ENCODE results near the gene LRRC61.

LRRC61 gene

GRCh38 chr7:150335108-150335773 lies 12.1 kb downstream of the LRRC61 start:
- no peaks in the 10 kb centered on the region for H4K20me1 ChIP-seq (ENCODE audit: insufficient read depth)
- no peaks in the 10 kb centered on the region for H3K4me1 ChIP-seq (ENCODE audit: low read depth, poor library complexity, severe bottlenecking)
- no peaks in the 10 kb centered on the region for H3K27me3 ChIP-seq (ENCODE audit: insufficient read depth, low read depth)
- H3K4me2 ChIP-seq = no peak overlapping the region
- H3K27ac ChIP-seq = no peak overlapping the region
- H3K36me3 ChIP-seq (ENCODE audit: insufficient read depth) = no peaks in the 10 kb centered on the region; the same call in 1 of the 2 replicates
- H3K79me2 ChIP-seq (ENCODE audit: insufficient read depth, low read depth) = no peaks in the 10 kb centered on the region
- no peak overlapping the region for H3K4me3 ChIP-seq (IDR thresholded peaks at IDR 0.05; ENCODE audit: insufficient read depth, low read depth, low read length)
- TF ChIP-seq, protein P1, sequence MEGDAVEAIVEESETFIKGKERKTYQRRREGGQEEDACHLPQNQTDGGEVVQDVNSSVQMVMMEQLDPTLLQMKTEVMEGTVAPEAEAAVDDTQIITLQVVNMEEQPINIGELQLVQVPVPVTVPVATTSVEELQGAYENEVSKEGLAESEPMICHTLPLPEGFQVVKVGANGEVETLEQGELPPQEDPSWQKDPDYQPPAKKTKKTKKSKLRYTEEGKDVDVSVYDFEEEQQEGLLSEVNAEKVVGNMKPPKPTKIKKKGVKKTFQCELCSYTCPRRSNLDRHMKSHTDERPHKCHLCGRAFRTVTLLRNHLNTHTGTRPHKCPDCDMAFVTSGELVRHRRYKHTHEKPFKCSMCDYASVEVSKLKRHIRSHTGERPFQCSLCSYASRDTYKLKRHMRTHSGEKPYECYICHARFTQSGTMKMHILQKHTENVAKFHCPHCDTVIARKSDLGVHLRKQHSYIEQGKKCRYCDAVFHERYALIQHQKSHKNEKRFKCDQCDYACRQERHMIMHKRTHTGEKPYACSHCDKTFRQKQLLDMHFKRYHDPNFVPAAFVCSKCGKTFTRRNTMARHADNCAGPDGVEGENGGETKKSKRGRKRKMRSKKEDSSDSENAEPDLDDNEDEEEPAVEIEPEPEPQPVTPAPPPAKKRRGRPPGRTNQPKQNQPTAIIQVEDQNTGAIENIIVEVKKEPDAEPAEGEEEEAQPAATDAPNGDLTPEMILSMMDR (conservative IDR thresholded peaks at IDR 0.05; ENCODE audit: low read depth, low read length) = no peak
- no peak overlapping the region for H2AFZ ChIP-seq (ENCODE audit: low read depth)
- no peak overlapping the region for H3K9ac ChIP-seq

DNA sequence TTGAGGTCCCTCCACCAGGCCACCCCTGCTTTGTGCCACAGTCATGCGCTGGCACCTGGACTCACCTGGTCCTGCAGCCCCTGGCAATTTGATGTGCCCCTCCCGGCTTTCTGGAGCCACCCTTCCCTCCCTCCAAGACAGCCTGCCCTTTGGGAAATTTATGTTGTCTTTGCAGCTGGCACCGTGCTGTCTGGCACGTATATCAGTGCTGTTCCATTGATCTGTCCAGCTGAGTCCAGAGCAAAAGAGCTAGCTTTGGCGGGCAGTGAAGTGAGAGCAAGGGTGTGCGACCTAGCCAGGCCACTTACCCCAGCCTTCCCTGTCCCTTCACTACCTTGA lies 12.6 kb downstream of the LRRC61 start:
- Histone ChIP-seq H3K36me3 (ENCODE audit: insufficient read depth) (no peaks in the 10 kb centered on the region; the same call in 1 of the 2 replicates), H3K4me2 (no peak overlapping the region)

GRCh38 chr7:150336746-150337145 lies 13.6 kb downstream of the LRRC61 start:
- no peak overlapping the region for H3K9ac ChIP-seq
- no peaks in the 10 kb centered on the region for H3K79me2 ChIP-seq (ENCODE audit: insufficient read depth, low read depth)
- no peaks in the 10 kb centered on the region for H3K4me1 ChIP-seq (ENCODE audit: low read depth, poor library complexity, severe bottlenecking)
- H3K36me3 ChIP-seq (ENCODE audit: insufficient read depth) = no peaks in the 10 kb centered on the region
- TF ChIP-seq, protein P1 (conservative IDR thresholded peaks at IDR 0.05; ENCODE audit: low read depth, low read length) = no peak
- H3K27me3 ChIP-seq (ENCODE audit: insufficient read depth, low read depth) = no peaks in the 10 kb centered on the region
- H2AFZ ChIP-seq (ENCODE audit: low read depth) = no peak overlapping the region
- H4K20me1 ChIP-seq (ENCODE audit: insufficient read depth) = no peaks in the 10 kb centered on the region
- no peak overlapping the region for H3K27ac ChIP-seq
- H3K4me2 ChIP-seq = no peak overlapping the region
- H3K4me3 ChIP-seq (IDR thresholded peaks at IDR 0.05; ENCODE audit: insufficient read depth, low read depth, low read length) = no peak overlapping the region

More for the DNA sequence above, 12.6 kb downstream of the LRRC61 start:
- Histone ChIP-seq H4K20me1 (ENCODE audit: insufficient read depth) (no peaks in the 10 kb centered on the region), H3K4me1 (ENCODE audit: low read depth, poor library complexity, severe bottlenecking) (no peaks in the 10 kb centered on the region), H3K27me3 (ENCODE audit: insufficient read depth, low read depth) (no peaks in the 10 kb centered on the region), H3K4me3 (IDR thresholded peaks at IDR 0.05; ENCODE audit: insufficient read depth, low read depth, low read length) (no peak overlapping the region), H3K9ac (no peak overlapping the region), H3K79me2 (ENCODE audit: insufficient read depth, low read depth) (no peaks in the 10 kb centered on the region), H2AFZ (ENCODE audit: low read depth) (no peak overlapping the region), H3K27ac (no peak overlapping the region)
- TF ChIP-seq, protein P1 (conservative IDR thresholded peaks at IDR 0.05; ENCODE audit: low read depth, low read length) = no peak

GRCh38 chr7:150337179-150337578 lies 14.0 kb downstream of the LRRC61 start:
- Histone ChIP-seq H3K27me3 (ENCODE audit: insufficient read depth, low read depth) (no peaks in the 10 kb centered on the region), H3K79me2 (ENCODE audit: insufficient read depth, low read depth) (no peaks in the 10 kb centered on the region), H3K36me3 (ENCODE audit: insufficient read depth) (no peaks in the 10 kb centered on the region), H3K27ac (no peak overlapping the region), H3K4me3 (IDR thresholded peaks at IDR 0.05; ENCODE audit: insufficient read depth, low read depth, low read length) (no peak overlapping the region), H3K9ac (no peak overlapping the region), H3K4me2 (no peak overlapping the region), H4K20me1 (ENCODE audit: insufficient read depth) (no peaks in the 10 kb centered on the region), H2AFZ (ENCODE audit: low read depth) (no peak overlapping the region), H3K4me1 (ENCODE audit: low read depth, poor library complexity, severe bottlenecking) (no peaks in the 10 kb centered on the region)
- TF ChIP-seq, protein P1 (conservative IDR thresholded peaks at IDR 0.05; ENCODE audit: low read depth, low read length) = no peak

Measured in KMS-11 (cell line).